HTERT RPE-1 (cell line): ENCODE results near the gene GNAZ.

ENCODE experiments used
- in situ Hi-C: fragments of 300-500 bp; cut with MboI; formaldehyde crosslinking; loops from 4 replicates; pipeline ENCODE4 v1.14.3; 2020; ENCODE audit warnings: low sequenced_read_pairs

GNAZ gene

DNA sequence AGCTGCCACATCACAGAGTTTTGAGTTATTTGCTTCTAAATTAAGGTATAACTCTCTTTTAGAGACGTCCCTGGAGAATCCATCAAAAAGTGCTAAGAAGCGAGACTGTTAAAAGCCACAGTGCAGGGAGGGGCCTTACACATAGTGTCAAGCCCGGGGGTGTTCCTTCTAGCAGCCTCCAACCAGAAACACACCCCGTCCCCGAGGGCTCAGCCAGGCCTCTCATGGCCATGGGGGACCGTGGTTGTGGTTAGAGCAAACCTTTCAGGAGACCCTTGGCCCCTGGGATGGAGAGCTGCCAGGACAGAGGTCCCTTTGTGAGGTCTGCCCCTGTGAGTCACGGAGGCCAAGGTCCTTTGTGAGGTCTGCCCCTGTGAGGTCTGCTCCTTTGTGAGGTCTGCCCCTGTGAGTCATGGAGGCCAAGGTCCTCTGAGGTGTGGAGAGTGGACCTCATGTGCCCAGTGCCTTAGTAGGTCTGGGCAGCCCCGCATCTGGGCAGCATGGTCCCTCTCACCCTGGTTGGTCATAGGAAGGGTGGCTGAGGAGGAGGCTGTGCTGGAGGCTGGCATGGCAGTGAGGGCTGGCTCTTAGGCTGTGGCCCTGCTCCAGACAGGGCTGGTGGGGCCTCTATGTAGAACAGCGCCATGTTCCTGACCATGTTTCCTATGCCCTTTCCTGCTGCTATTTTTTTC is 5.4 kb downstream of the GNAZ start:
- in situ Hi-C loops, result no loop called here

GRCh38 chr22:23076896-23077572 is 6.7 kb downstream of the GNAZ start:
- in situ Hi-C loops, result no loop called here

DNA sequence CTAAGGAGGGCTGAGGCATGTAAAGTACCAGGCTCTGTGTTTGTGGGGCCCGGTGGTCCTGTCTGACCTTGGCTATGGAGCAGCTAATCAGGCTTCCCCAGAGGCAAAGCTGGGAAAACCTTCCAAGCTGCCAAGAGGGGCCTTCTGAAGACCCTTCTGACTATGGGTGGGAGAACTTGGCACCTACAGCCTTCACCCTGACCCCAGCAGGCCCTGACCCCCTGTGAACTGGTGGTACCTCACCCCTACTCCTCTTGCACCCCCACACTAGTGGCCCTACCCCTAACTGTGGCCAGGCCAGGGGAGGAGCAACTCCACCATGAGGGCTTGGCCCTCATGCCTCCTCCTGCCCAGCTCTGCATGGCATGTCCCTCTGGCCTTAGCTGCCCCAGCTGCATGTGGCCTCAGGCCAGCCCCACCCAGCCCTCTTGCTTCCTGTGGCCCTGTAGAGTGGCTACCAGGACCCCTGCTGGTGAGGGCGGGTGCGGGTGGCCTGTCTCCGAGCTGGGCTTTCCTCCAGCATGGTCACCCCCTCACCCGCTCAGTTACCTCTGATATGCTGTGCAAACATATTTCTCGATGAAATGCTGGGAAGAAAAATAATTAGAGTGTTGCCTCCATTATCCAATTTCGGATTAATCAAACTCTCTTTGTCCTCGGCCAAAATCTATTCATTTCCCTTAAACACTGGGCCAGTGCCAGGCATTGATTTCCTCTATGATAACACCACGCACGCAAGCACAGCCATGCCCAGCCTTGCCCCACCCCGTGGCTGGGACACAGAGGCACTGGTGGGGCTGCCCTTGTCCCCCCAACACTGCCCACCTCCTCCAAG is 7.5 kb downstream of the GNAZ start:
- in situ Hi-C loops, result no loop called here

GRCh38 chr22:23078462-23078787 is 8.1 kb downstream of the GNAZ start:
- in situ Hi-C loops, result no loop called here

- in situ Hi-C loops, result no loop called here
Observed at GRCh38 chr22:23079240-23079768, 9.0 kb downstream of the GNAZ start.

- in situ Hi-C loops, result no loop called here
Observed at GRCh38 chr22:23079814-23080521, 9.6 kb downstream of the GNAZ start.

DNA sequence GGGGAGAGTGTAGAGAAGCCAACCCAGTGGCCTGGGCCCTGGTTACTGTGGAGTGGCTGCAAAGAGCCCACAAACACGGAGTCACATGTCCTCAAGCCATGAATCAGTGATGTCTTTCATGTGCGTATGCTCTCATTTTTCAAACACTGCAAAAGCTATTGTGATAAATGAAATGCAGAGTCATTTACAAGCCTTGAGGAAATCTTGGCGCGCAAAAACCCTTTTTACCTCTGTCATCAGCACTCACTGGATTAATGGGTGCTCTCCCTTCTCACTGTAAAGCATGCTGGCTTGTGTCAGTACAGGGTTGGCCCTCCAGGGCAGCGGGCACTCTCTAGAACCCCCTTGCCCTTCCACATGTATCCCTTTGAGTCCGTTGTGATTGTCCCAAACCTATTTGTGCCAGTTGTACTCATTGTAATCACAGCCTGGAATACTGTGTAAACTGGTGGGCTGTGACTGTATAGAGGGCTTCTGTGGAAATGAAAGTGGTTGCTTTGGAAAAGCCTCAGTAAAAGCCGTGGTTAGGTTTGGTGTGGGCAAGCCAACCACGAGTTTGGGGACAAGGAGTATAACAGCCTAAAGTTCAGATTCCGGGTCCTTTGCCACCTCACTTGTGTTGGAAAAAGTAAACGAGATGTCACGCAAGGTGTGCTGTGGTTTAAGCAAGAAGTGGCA is 10.4 kb downstream of the GNAZ start:
- in situ Hi-C loops, result no loop called here

DNA sequence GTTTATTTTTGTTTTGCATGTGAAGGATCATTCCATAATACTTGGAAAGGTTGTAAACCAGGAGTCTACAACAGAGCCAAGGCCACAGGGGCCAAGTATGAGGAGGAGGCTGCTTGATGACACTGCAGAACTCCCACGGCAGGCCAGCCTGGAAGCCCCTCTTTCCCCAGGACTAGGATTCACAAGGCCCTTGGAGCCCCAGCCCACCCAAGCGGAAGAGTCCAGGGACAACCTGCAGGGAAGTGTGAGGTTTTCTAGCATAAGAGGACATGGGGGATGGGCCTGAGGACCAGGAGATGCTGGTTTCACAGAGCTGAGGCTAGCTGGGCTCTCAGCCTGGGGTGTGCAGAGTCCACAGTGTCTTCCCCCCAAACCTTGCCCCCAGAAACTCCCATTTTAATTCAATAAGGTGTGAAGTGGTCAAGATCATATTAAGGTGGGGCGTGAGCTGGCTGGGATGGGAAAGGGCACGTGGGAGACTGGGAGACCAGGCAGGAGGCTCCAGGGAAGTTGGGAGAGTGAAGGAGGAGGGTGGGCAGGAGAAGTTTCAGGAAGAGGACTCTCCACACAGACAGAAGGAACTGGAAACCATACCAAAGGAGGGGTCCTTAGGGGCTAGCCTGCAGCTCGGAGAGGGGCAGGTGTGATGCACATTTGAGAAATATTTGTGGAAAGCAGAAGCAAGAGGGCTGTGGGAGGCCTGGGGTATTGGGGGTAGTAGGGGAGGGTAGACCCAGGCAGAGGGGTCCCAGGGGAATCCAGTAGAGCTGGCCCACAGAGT is 12.4 kb downstream of the GNAZ start:
- in situ Hi-C loops, result no loop called here

DNA sequence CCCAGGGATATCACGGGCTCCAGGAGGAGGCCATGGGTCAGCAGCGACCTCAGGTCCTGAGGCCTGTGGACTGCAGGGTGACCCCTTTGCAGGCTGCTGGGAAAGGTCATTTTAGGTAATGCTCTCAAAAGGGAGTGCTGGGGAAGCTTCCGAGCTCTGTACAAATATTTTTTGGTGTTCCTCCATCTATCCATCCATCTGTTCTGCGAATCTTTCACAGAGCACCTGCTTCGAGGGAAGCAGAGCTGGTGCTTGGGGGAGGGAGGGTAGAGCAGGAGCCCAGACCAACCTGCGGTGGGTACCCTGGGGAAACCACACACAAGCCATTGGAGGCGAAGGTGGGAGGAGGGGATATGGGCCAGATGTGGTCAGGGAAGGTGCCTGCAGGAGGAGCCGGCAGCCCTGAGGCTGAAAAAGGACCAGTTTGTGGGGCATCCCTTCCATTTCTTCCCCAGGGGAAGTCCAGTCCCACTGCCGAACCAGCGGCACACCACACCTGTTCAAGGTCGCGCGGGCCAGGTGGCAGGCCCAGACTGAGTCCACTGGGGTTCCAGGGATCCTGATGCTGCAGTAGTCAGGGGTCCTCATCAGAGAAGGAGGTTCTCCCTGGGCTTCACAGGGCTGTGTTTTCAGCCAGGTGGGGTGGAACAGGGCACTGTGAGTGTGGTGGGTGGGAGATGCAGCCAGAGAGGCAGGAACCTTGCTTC is 13.1 kb downstream of the GNAZ start:
- in situ Hi-C loops, result no loop called here

DNA sequence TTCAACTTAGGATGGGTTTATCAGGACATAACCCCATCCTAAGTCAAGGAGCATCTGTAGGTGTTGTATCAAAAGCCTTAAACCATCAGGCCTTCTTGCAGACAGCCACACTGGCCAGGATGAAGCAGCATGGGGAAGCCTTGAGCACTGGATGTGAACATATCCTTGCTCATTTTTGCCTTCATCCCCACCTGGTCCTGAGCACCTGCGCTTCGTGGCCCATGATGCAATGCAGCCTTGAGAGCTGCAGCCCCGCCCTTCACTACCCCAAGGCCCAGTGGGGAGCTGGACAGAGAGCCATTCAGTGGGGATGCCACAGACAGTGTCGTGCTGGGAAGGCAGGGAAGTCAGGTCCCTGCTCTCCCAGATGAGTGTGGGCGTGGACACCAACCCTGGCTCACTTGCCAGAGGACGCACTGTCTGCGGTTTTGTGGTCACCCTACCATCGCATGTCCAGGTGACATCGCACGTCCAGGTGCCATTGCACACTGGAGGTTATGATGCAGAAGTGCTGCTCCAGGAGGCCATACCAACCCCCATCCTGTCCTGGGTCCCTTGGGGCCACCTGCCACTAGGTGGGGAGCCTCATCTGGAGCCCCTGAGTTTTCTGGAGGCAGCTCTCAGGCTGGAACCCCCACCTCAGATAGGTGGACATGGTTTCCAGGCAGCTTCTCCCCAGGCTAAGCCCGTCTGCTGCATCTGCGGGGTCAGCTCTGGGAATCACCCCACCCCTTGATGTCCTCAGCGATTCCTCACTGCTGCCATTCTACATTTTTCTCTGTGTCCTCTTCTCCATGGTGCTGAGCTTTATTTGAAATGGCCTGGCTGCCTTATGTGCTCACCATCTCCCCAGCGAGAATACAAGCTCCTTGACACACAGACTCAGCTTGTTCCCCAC is 14.4 kb downstream of the GNAZ start:
- in situ Hi-C loops, result no loop called here

DNA sequence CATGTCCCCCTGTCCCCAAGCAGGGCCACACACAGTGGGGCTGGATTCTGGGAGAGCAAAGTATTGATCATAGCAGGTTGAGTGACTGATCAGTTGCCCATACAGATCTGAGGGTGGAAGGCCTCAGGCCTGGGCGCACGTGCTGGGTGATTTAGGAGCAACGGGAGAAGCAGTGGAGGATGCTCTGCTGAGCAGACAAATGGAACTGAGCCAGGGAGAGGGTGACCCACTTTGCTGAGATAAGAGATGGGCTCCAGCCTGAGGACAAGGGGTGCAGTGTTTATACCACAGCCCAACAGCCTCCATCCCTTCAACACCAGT is 15.0 kb downstream of the GNAZ start:
- in situ Hi-C loops, result no loop called here

DNA sequence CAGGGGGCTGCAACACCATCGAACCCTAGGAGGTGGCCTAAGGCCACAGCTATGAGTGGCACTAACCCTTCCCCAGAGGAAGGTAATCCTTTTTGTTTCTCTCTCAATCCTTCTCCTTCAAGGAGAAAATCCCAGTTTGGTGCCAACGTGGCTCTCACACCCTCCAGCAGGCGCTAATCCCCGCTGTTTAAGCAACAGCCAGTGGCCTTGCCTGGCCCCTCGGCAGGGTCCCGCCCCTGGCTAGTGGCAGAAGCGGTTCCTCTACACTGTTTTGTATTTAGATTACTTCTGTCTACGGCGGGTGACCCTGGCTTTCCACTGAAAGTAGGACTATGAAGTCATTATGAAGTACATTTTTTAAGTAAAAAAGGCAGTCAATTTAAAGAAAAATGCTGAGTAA is 15.5 kb downstream of the GNAZ start:
- in situ Hi-C loops, result no loop called here

GRCh38 chr22:23086263-23086662 is 15.9 kb downstream of the GNAZ start:
- in situ Hi-C loops, result no loop called here

GRCh38 chr22:23086787-23087186 is 16.5 kb downstream of the GNAZ start:
- in situ Hi-C loops, result no loop called here

GRCh38 chr22:23088199-23088604 is 17.9 kb downstream of the GNAZ start:
- in situ Hi-C loops, result no loop called here

GRCh38 chr22:23089010-23089409 is 18.7 kb downstream of the GNAZ start:
- in situ Hi-C loops, result no loop called here

GRCh38 chr22:23089633-23090456 is 19.5 kb downstream of the GNAZ start:
- in situ Hi-C loops, result no loop called here

- in situ Hi-C loops, result no loop called here
Observed at GRCh38 chr22:23090457-23090835, 20.1 kb downstream of the GNAZ start.
